Measurements from ENCODE around the gene EVA1C.

DNA sequence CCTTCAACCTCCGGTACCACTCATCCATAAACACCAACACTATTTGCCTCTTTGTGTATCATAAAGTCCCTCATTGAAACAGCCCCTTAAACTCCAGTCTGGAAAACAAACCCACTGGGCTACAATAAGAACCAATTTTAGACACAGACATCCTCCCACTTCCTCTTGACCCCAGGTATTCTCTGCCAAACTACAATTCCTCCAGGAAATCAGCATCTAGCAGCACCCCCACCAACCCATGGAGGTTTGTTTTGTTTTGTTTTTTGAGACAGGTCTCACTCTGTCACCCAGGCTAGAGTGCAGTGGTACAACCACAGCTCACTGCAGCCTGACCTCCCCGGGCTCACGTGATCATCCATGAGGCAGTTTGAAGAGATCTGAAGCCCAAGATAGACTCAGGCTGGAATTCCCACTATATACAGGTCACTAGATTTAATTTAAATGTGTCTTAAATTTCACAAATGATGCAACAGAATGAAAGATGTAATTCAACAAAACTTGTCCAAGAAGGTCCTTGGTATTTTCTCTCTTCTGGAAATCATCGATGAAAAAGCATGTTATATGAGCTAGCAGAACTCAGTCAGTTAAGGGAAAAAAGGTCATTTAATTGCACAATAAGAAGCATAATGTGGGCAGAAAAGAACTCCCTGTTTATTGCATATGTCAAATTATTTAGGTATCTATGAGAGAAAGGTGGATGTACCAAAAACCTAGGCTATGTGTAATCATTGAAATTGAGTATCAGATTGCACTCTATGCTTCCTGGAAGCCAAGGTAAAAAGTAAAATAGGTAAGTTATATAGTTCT, 142.5 kb downstream of the EVA1C start:
- TF ChIP-seq TAF1 (IDR thresholded peaks at IDR 0.05; ENCODE audit: low read depth), result no peak
- TF ChIP-seq MAX (IDR thresholded peaks at IDR 0.05), result no peak
- TF ChIP-seq CEBPB (IDR thresholded peaks at IDR 0.05), result no peak
